HFFc6 (cell line): ENCODE measurements around the gene ATP6V1B1. TPM values are rescaled to one million over a fixed set of nuclear protein-coding genes. Genes with fewer than 3 reads are reported as not detected.

Experiments used
- DNase-seq: peaks from one replicate; pipeline ENCODE4 v3.0.0-alpha.2; 2018
- H3K27ac Mint-ChIP-seq: 2 replicates; pipeline ENCODE4 v1.8.0; 2020; ENCODE audit warnings: mild to moderate bottlenecking, mixed read lengths
- H3K27me3 Mint-ChIP-seq: 2 replicates; pipeline ENCODE4 v1.8.0; 2021; ENCODE audit warnings: mild to moderate bottlenecking, moderate library complexity, mixed read lengths; ENCODE audit not compliant: insufficient read depth
- H3K36me3 Mint-ChIP-seq: 2 replicates; pipeline ENCODE4 v1.8.0; 2021; ENCODE audit warnings: low read depth, mixed read lengths
- H3K4me1 Mint-ChIP-seq: 2 replicates; pipeline ENCODE4 v1.8.0; 2020; ENCODE audit warnings: low read depth, mixed read lengths
- H3K4me3 Mint-ChIP-seq: 2 replicates; pipeline ENCODE4 v1.8.0; 2020; ENCODE audit warnings: mild to moderate bottlenecking, moderate library complexity, mixed read lengths
- H3K9me3 Mint-ChIP-seq: 2 replicates; pipeline ENCODE4 v1.8.0; 2020; ENCODE audit warnings: mild to moderate bottlenecking, mixed read lengths
- total RNA-seq, 6 experiments: library from RNA; stranded (reverse); fragmentation: NEBNext Ultra II Directional; extraction: Animal tissue kit (Norgen Biotek cat#: 25700); gene quantifications; 2 replicates in 1 of 6; 3 replicates in 5 of 6; pipeline ENCODE4 v1.2.3, GENCODE V29; 2021
- TF ChIP-seq, protein P1 (sequence below): fragments of 200-600 bp; sonication (generic); IDR thresholded peaks from 2 replicates; pipeline ENCODE4 v1.5.0; 2021; ENCODE audit warnings: antibody characterized with exemption, mild to moderate bottlenecking

Gene ATP6V1B1
- total RNA-seq, 6 experiments from 2014 or later = 0.22 to 0.66 (median 0.57) TPM; not detected in 3

GRCh38 chr2:70977605-70978205 is 42.0 kb downstream of the ATP6V1B1 start:
- Mint-ChIP-seq H3K9me3 (no peaks in the 10 kb centered on the region), H3K4me3 (peak overlapping the region; percentile 90), H3K4me1 (peaks cover 22% of the 10 kb centered on the region), H3K36me3 (no peaks in the 10 kb centered on the region), H3K27ac (peak overlapping the region; percentile 98), H3K27me3 (peaks cover 6% of the 10 kb centered on the region)
- TF ChIP-seq, protein P1, sequence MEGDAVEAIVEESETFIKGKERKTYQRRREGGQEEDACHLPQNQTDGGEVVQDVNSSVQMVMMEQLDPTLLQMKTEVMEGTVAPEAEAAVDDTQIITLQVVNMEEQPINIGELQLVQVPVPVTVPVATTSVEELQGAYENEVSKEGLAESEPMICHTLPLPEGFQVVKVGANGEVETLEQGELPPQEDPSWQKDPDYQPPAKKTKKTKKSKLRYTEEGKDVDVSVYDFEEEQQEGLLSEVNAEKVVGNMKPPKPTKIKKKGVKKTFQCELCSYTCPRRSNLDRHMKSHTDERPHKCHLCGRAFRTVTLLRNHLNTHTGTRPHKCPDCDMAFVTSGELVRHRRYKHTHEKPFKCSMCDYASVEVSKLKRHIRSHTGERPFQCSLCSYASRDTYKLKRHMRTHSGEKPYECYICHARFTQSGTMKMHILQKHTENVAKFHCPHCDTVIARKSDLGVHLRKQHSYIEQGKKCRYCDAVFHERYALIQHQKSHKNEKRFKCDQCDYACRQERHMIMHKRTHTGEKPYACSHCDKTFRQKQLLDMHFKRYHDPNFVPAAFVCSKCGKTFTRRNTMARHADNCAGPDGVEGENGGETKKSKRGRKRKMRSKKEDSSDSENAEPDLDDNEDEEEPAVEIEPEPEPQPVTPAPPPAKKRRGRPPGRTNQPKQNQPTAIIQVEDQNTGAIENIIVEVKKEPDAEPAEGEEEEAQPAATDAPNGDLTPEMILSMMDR = peak; percentile 58
- DNase-seq = peak; percentile 95

DNA sequence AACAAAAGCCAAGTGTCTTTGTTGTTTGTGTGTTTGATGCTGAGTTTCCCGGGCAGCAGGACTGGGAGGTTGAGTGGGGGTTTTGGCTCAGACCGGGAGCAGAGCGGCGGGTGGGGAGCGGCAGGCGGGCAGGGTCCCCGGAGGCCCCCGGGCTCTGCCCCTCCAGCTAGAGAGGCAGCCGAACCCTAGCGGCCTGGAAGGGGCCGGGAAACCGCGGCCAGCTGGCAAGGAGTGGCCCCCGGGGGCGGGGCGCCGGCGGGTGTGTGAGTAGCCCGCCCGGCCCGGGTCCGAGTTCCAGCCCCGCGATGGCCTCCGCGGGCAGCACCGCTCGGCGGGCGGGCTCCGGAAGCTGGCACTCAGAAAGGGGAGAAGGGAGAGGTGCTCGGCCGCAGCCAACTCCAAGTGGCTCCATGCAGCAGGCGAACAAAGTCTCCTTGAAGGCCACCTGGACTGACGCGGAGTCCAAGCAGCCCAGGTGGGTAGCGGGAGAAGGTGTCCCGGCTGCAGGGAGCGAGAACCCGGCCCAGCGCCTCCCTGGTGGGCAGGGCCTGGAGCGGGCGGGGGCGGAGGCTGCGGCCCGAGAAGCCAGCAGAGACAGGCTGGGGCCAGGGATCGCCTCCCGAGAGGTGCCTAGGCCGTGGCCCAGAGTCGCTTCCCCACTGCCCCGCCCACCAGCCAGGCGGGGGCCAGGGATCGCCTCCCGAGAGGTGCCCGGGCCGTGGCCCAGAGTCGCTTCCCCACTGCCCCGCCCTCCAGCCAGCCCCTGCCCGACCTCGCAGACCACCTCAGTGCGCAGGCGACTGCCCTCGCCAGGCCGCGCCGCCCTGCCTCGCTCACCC is 42.9 kb downstream of the ATP6V1B1 start, which contains the start of gene ANKRD53:
Gene ANKRD53, plus strand, starts transcription at position 290 of the 839 bp plus-strand sequence. Its CDS starts 16 bp downstream, at position 306.
- peak within 1 kb of the TSS; percentile 90 for H3K4me3 Mint-ChIP-seq
- TF ChIP-seq, protein P1 = no peak
- no peaks in the 10 kb centered on the region for H3K9me3 Mint-ChIP-seq
- H3K27me3 Mint-ChIP-seq = peaks cover 5% of the 10 kb centered on the region
- H3K4me1 Mint-ChIP-seq = peaks cover 22% of the 10 kb centered on the region
- no peak for DNase-seq
- H3K27ac Mint-ChIP-seq = peak within 1 kb of the TSS; percentile 98
- H3K36me3 Mint-ChIP-seq = no peaks in the 10 kb centered on the region

DNA sequence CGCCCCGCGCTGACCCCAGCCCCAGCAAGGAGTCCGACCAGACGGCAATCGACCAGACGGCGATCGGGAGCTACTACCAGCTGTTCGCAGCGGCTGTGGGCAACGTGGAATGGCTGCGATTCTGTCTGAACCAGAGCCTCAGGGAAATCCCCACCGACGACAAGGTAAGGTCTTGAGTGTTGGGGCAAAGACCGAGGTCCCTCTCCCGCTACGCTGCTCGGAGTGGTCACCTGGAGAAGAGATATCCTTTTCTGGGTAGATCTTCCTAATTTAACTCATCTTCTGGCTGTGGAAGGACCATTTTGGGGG is 43.4 kb downstream of the ATP6V1B1 start:
- DNase-seq = no peak
- TF ChIP-seq, protein P1 = no peak
- H3K4me3 Mint-ChIP-seq = peak overlapping the region; percentile 54
- H3K4me1 Mint-ChIP-seq = peaks cover 22% of the 10 kb centered on the region
- peaks cover 5% of the 10 kb centered on the region for H3K27me3 Mint-ChIP-seq
- H3K9me3 Mint-ChIP-seq = no peaks in the 10 kb centered on the region
- no peaks in the 10 kb centered on the region for H3K36me3 Mint-ChIP-seq
- H3K27ac Mint-ChIP-seq = no peak overlapping the region

GRCh38 chr2:70979626-70980025 is 43.9 kb downstream of the ATP6V1B1 start:
- H3K36me3 Mint-ChIP-seq = no peaks in the 10 kb centered on the region
- peak overlapping the region; percentile 54 for H3K4me3 Mint-ChIP-seq
- H3K9me3 Mint-ChIP-seq = no peaks in the 10 kb centered on the region
- peaks cover 22% of the 10 kb centered on the region for H3K4me1 Mint-ChIP-seq
- TF ChIP-seq, protein P1 = no peak
- H3K27ac Mint-ChIP-seq = no peak overlapping the region
- peaks cover 3% of the 10 kb centered on the region for H3K27me3 Mint-ChIP-seq
- DNase-seq = no peak

- no peak for DNase-seq
- Mint-ChIP-seq H3K36me3 (peaks cover 8% of the 10 kb centered on the region), H3K27me3 (no peaks in the 10 kb centered on the region; the same call in 1 of the 2 replicates), H3K9me3 (no peaks in the 10 kb centered on the region), H3K4me3 (no peak overlapping the region), H3K27ac (no peak overlapping the region), H3K4me1 (peaks cover 16% of the 10 kb centered on the region)
- TF ChIP-seq, protein P1 = no peak
These were observed 45.7 kb downstream of the ATP6V1B1 start for GRCh38 chr2:70981421-70981820.
